Lung (tissue), 12 donors: Measurements from ENCODE around the gene KCNAB2. TPM values are rescaled to one million over a fixed set of nuclear protein-coding genes. Genes with fewer than 3 reads are reported as not detected.
A peak's percentile ranks its signal among the peaks of the same experiment; 100 is the strongest.

Experiments
- ATAC-seq: fragments of 200-7000 bp; cut with Tn5 transposase; one replicate; pipeline ENCODE4 v1.9.1; 2020; ENCODE audit warnings: moderate number of reproducible peaks; ENCODE audit not compliant: insufficient read depth, low FRiP score
- DNase-seq, 3 donors: peaks; one replicate each; pipeline ENCODE4 v3.0.0-alpha.2; 2013 to 2017
- H3K27ac ChIP-seq, 2 donors: one replicate each; pipeline ENCODE4 v1.5.1; 2013; ENCODE audit warnings: mild to moderate bottlenecking in 2 of 2, moderate library complexity in 2 of 2, control low read depth in 1 of 2, inconsistent platforms in 1 of 2, low read depth in 1 of 2, low read length in 1 of 2
- H3K27me3 ChIP-seq, 3 donors: one replicate each; pipeline ENCODE4 v1.5.1; 2013; ENCODE audit warnings: low read length in 2 of 3; ENCODE audit not compliant: control insufficient read depth in 3 of 3, insufficient read depth in 3 of 3
- H3K36me3 ChIP-seq, 4 donors: one replicate each; pipeline ENCODE4 v1.5.1; 2013; ENCODE audit warnings: low read length in 4 of 4, mild to moderate bottlenecking in 1 of 4, moderate library complexity in 1 of 4; ENCODE audit not compliant: control insufficient read depth in 4 of 4, insufficient read depth in 4 of 4
- H3K4me1 ChIP-seq, 5 donors: one replicate each; pipeline ENCODE4 v1.5.1; 2013; ENCODE audit warnings: low read length in 5 of 5, mild to moderate bottlenecking in 2 of 5, moderate library complexity in 1 of 5; ENCODE audit not compliant: control insufficient read depth in 5 of 5, insufficient read depth in 5 of 5
- H3K4me3 ChIP-seq: one replicate; pipeline ENCODE4 v1.5.1; 2013; ENCODE audit warnings: mild to moderate bottlenecking, control low read depth, moderate library complexity
- H3K9ac ChIP-seq, 2 donors: one replicate each; pipeline ENCODE4 v1.5.1; 2013; ENCODE audit warnings: low read length in 2 of 2, control low read depth in 1 of 2; ENCODE audit not compliant: insufficient read depth in 1 of 2
- H3K9me3 ChIP-seq, 4 donors: one replicate each; pipeline ENCODE4 v1.5.1; 2013; ENCODE audit warnings: low read length in 3 of 4, mild to moderate bottlenecking in 1 of 4, moderate library complexity in 1 of 4; ENCODE audit not compliant: control insufficient read depth in 4 of 4, insufficient read depth in 3 of 4
- CTCF ChIP-seq: IDR thresholded peaks from 2 replicates; pipeline ENCODE4 v1.5.1; 2012; ENCODE audit warnings: mild to moderate bottlenecking; ENCODE audit errors: control extremely low read depth, extremely low read depth
- WGBS, 2 donors: extraction: QIAGEN DNeasy Blood & Tissue Kit; methylation state at CpG; one replicate each; pipeline ENCODE4 v1.1.7; 2013; 5-methylcytosine and 5-hydroxymethylcytosine counted together
- polyA plus RNA-seq, 2 donors: library from polyadenylated mRNA; stranded (reverse); fragments of 200-250 nt; gene quantifications; one replicate each; pipeline ENCODE4 v1.2.1, GENCODE V29; 2013
- total RNA-seq, 2 donors: library from RNA; depleted of rRNA in 1 of 2; stranded (reverse); fragments of >200 nt in 1 of 2; gene quantifications; one replicate each; pipeline ENCODE4 v1.2.1, GENCODE V29; 2014 to 2021
- donor health status: control.
- donor health status: control.
- donor health status: Bipolar disorder and iron deficiency.
- donor health status: healthy.
- donor health status: DM: yes; HTN: yes; CAD: no.

The KCNAB2 gene
- total and polyA plus RNA-seq, 4 donors = 13.7 to 86.4 (median 45.5) TPM

GRCh38 chr1:6024376-6024775 lies 21.3 kb upstream of the KCNAB2 start:
- no peak overlapping the region for H3K4me3 ChIP-seq
- no peak for TF ChIP-seq CTCF
- H3K9ac ChIP-seq = no peak overlapping the region
- no peaks in the 10 kb centered on the region for H3K9me3 ChIP-seq
- H3K36me3 ChIP-seq = peaks cover 0 to under 1% (median 0%) of the 10 kb centered on the region in 4 donors
- H3K27me3 ChIP-seq = peaks cover 0 to 21% (median 5%) of the 10 kb centered on the region in 3 donors
- 87 to 89% methylated on average over 6 of the region's 6 CpGs for WGBS, 2 donors
- peaks cover 0 to 4% (median 0%) of the 10 kb centered on the region in 5 donors for H3K4me1 ChIP-seq
- no peak overlapping the region for H3K27ac ChIP-seq
- no peak for ATAC-seq
- DNase-seq = no peak

- Histone ChIP-seq H3K9me3 (no peaks in the 10 kb centered on the region), H3K9ac (no peak overlapping the region), H3K4me1 (peaks cover 0 to 7% (median 0%) of the 10 kb centered on the region in 5 donors), H3K27me3 (peaks cover 0 to 21% (median 5%) of the 10 kb centered on the region in 3 donors), H3K36me3 (peaks cover 0 to 1% (median 0%) of the 10 kb centered on the region in 4 donors), H3K27ac (peak overlapping the region in 1 of 2 donors; percentile 43), H3K4me3 (no peak overlapping the region)
- no peak for TF ChIP-seq CTCF
- WGBS, 2 donors = 41 to 52% methylated on average over 29 of the region's 29 CpGs
- ATAC-seq (peak; percentile 15), DNase-seq (no peak)
These were observed 20.2 kb upstream of the KCNAB2 start for GRCh38 chr1:6025269-6026094.

- Histone ChIP-seq H3K9ac (no peak overlapping the region), H3K4me1 (peaks cover 0 to 7% (median 0%) of the 10 kb centered on the region in 5 donors), H3K27me3 (peaks cover 0 to 21% (median 5%) of the 10 kb centered on the region in 3 donors), H3K9me3 (no peaks in the 10 kb centered on the region), H3K27ac (peak overlapping the region in 1 of 2 donors; percentile 48), H3K36me3 (peaks cover 0 to 1% (median 0%) of the 10 kb centered on the region in 4 donors), H3K4me3 (peak overlapping the region; percentile 2)
- ATAC-seq (peak; percentile 85), DNase-seq (peak in 2 of 3 donors; percentile 40)
- 10 to 20% methylated on average over 34 of the region's 34 CpGs for WGBS, 2 donors
- TF ChIP-seq CTCF = no peak
These were observed 19.4 kb upstream of the KCNAB2 start for GRCh38 chr1:6026095-6026809.
